Mucosa of descending colon (tissue), 3 donors: Measurements from ENCODE around the gene CCDC57. TPM values are rescaled to one million over a fixed set of nuclear protein-coding genes. Genes with fewer than 3 reads are reported as not detected.
A peak's percentile ranks its signal among the peaks of the same experiment; 100 is the strongest.

Experiments
- ATAC-seq: fragments of 200-7000 bp; cut with Tn5 transposase; one replicate; pipeline ENCODE4 v1.9.1; 2020; ENCODE audit warnings: mild to moderate bottlenecking, moderate library complexity
- DNase-seq, 3 donors: peaks; one replicate each; pipeline ENCODE4 v3.0.0-alpha.2; 2020
- H3K36me3 ChIP-seq: fragments of 200-600 bp; one replicate; pipeline ENCODE4 v1.8.0; 2021; ENCODE audit warnings: low read depth, mild to moderate bottlenecking
- H3K4me1 ChIP-seq: fragments of 200-600 bp; one replicate; pipeline ENCODE4 v1.8.0; 2021; ENCODE audit warnings: low read depth, mild to moderate bottlenecking
- H3K4me3 ChIP-seq: fragments of 200-600 bp; one replicate; pipeline ENCODE4 v1.8.0; 2021; ENCODE audit warnings: mild to moderate bottlenecking
- H3K9me3 ChIP-seq: fragments of 200-600 bp; one replicate; pipeline ENCODE4 v1.8.0; 2021; ENCODE audit warnings: mild to moderate bottlenecking
- CTCF ChIP-seq: fragments of 200-600 bp; IDR thresholded peaks from one replicate; pipeline ENCODE4 v1.8.0; 2022; ENCODE audit warnings: antibody characterized with exemption, mild to moderate bottlenecking
- intact Hi-C, 2 donors: fragments of 100-400 bp; cut with DNase I in 1 of 2; cut with micrococcal nuclease in 1 of 2; formaldehyde crosslinking; loops; one replicate each; pipeline versions ENCODE4 v1.11.0 to v1.11.1; 2022; cut with DNase I, micrococcal nuclease
- total RNA-seq, 3 donors: library from RNA; stranded (reverse); fragmentation: NEBNext Ultra II Directional in 2 of 3; extraction: Animal tissue kit (Norgen Biotek cat#: 25700) in 2 of 3; gene quantifications; one replicate each; pipeline versions ENCODE4 v1.2.1 to v1.2.4, GENCODE V29; 2021 to 2023
- donor health status: DM: no; HTN: no; CAD: no; lungs with moderate emphysema.
- donor health status: DM: no; HTN: no; CAD: no.
- donor health status: DM: no; HTN: yes; CAD: no.

Gene CCDC57
- total RNA-seq, 3 donors from 2014 or later, result 41.3 to 46.3 (median 45.4) TPM

DNA sequence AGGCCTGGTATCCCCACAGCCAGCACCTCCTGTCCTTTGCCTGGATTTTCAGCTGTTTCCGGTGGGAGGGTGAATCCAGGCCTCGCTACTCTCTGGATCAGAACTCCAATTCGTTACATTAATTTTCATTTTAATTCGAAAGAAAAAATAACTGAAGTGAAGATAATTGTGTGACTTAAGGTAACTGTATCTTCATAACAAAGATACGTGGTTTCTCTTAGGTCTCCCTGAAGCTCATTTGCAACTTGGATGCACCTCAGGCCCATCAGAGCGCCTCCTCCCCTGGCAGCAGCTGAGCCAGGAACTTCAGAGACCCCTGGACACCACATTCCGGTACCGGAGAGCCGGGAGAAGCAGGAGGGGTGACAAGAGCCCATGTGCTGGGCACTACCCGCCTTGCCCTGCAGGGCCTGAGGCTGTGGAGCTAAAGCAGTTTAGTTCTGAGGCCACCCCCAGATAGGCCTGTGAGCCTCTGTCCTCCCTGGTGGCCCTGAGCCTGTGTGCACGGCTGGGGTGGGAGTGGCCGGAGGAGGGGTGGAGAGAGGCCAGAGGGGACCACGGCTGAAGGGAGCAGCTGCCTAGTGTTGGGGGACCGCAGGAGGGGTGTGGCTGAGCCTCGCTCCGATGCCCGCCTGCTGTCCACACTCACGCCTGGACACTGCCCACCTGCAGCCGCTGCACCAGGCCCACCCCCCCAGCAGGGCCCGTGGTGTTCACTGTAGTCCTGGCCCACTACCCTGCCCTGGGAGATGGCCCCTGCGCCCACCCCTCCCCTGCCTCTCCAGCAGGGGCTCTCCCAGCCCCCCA lies 135.7 kb downstream of the CCDC57 start:
- intact Hi-C loops, result no loop called here
- Histone ChIP-seq H3K9me3 (no peaks in the 10 kb centered on the region), H3K4me3 (no peak overlapping the region), H3K4me1 (peaks cover 4% of the 10 kb centered on the region), H3K36me3 (peaks cover 8% of the 10 kb centered on the region)
- peak; percentile 2 for ATAC-seq
- DNase-seq, result no peak
- no peak for TF ChIP-seq CTCF

DNA sequence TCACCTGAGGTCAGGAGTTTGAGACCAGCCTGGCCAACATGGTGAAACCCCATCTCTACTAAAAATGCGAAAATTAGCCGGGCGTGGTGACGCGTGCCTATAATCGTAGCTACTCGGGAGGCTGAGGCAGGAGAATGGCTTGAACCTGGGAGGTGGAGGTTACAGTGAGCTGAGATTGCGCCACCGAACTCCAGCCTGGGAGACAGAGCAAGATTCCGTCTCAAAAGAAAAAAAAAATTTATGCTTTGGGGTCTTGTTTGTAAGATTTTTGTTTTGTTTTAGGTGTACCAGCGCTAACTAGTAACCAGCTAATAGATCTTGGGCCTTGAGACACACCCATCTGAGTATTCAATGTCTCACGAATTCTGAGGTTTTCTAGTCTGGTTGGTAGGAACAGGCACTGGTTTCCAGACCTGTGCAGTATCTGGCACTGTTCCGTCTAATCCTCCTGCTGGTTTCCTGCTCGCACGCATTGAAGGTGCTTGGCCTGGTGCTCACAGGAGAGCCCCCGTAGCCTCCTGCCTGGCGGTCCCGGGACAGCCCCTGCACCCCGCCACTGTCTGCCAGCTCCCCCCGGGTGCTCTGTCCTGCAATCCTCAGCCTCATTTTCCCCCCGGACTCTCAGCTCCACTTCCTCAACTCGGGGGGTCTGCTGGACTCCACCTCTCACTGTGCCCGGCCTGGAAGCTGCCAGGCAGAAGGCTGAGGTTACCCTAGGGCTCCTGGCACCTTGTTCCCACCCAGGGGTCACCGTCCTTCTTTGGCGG lies 136.4 kb downstream of the CCDC57 start:
- no peak for ATAC-seq
- Histone ChIP-seq H3K4me1 (peaks cover 4% of the 10 kb centered on the region), H3K4me3 (no peak overlapping the region), H3K9me3 (no peaks in the 10 kb centered on the region), H3K36me3 (peaks cover 8% of the 10 kb centered on the region)
- TF ChIP-seq CTCF, result no peak
- no peak for DNase-seq
- intact Hi-C loops, result no loop called here

DNA sequence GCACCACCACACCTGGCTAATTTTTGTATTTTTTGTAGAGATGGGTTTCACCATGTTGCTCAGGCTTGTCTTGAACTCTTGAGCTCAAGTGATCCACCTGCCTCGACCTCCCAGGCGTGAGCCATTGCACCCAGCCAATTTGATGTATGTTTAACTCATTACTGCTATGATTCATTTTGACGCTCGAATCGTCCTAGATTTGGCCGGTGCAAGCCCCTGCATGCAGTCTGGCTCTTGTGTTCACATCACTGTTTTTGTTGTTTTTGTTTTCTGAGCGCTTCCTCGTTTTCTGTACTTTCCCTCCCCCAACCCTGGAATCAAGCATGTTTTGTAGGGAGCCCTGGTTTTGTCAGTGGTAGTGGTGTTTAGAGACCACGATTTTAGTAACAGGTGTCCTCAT lies 139.2 kb downstream of the CCDC57 start:
- TF ChIP-seq CTCF, result no peak
- no peaks in the 10 kb centered on the region for H3K36me3 ChIP-seq
- no peak overlapping the region for H3K4me3 ChIP-seq
- DNase-seq, result no peak
- H3K4me1 ChIP-seq, result peaks cover 4% of the 10 kb centered on the region
- H3K9me3 ChIP-seq, result no peaks in the 10 kb centered on the region
- no peak for ATAC-seq
- intact Hi-C loops, result no loop called here

DNA sequence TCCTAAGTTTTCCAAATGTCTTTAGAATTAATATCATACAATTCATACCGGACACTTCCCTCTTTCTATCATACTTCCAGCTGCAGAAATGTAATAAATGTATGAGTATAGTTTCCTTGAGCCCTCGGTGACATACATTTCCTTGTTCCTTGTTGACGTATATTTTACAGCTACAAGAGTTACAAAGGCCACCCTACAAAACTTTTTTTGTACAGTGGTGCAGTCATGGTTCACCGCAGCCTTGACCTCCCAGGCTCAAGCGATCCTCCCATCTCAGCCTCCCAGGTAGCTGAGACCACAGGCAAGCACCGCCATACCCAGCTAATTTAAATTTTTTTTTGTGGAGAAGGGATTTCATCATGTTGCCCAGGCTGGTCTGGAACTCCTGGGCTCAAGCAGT lies 139.8 kb downstream of the CCDC57 start:
- DNase-seq (peak in 2 of 3 donors; percentile 63 to 66), ATAC-seq (peak; percentile 96)
- no peak overlapping the region for H3K4me3 ChIP-seq
- intact Hi-C loops, result no loop called here
- peaks cover 4% of the 10 kb centered on the region for H3K4me1 ChIP-seq
- no peaks in the 10 kb centered on the region for H3K9me3 ChIP-seq
- TF ChIP-seq CTCF, result no peak
- H3K36me3 ChIP-seq, result no peaks in the 10 kb centered on the region

- H3K4me1 ChIP-seq, result peaks cover 10% of the 10 kb centered on the region
- intact Hi-C loops, result no loop called here
- no peaks in the 10 kb centered on the region for H3K9me3 ChIP-seq
- DNase-seq (no peak), ATAC-seq (no peak)
- TF ChIP-seq CTCF, result no peak
- H3K36me3 ChIP-seq, result no peaks in the 10 kb centered on the region
- H3K4me3 ChIP-seq, result no peak overlapping the region
These were observed 142.0 kb downstream of the CCDC57 start for GRCh38 chr17:82070611-82071010.
